NCI-H82 (cell line): ENCODE data around the gene AGAP1.

Source experiments
- DNase-seq: peaks from one replicate; lab custom pipeline; 2025; lab: John Stamatoyannopoulos, UW

The AGAP1 gene

DNA sequence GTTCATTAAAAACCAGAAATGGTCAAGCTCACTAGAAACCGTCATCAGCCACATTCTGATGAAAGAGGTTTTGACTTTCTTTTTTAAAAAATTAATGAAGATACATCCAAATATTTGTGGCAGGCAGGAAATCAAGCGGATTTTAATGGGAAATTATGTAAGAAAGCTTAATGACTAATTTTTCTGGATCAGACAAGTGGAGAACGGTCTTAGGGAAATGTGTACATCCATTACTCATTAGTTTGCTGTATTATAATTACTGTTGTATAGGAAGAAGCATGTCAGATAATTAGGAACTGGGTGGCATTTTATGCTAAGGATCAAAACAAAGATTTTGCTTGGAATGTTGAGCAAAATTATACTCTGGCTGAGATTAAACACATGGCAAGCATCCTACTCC is 39.4 kb downstream of the AGAP1 start:
- DNase-seq: no peak

- DNase-seq: peak; percentile 30
Measured at GRCh38 chr2:235533616-235534385, 40.0 kb downstream of the AGAP1 start.

DNA sequence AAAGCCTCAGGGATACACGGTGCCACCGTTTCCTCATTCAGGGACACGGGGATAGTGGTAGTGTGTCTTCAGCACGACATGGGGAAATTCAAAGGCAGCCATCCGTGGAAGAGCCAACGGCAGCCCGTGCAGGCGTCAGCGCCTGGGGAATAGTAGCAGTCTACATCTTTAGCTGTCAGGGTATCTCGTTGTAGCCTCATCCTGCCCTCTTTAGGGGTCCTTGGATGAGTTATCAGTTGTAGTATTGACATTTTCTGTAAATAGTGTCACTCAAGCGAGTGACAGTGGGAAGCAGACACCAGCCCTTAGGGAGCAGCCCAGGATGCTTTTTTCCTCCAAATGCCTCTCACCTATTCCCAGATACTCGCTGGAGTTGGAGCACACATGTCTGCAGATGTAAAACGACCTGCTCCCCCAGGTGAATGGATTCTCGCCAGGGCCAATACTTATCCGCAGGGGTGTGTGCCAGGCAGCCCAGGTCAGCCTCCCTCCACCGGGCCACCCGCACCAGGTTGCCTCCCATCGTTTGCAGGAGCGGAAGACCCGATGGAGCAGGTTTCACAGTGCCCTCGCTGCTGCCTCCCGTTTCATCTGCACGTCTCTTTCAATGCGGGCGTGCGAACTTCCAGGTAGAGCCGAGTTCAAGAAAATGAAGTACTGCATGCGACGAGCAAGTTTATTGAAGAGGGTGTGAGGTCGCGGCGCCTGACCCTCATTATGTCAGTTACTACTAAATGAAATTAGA is 41.0 kb downstream of the AGAP1 start:
- no peak for DNase-seq

- DNase-seq: no peak
Measured at GRCh38 chr2:235535423-235536130, 41.7 kb downstream of the AGAP1 start.

GRCh38 chr2:235536711-235537110 is 42.9 kb downstream of the AGAP1 start:
- no peak for DNase-seq

- DNase-seq: no peak
Measured at GRCh38 chr2:235537186-235537585, 43.3 kb downstream of the AGAP1 start.

DNA sequence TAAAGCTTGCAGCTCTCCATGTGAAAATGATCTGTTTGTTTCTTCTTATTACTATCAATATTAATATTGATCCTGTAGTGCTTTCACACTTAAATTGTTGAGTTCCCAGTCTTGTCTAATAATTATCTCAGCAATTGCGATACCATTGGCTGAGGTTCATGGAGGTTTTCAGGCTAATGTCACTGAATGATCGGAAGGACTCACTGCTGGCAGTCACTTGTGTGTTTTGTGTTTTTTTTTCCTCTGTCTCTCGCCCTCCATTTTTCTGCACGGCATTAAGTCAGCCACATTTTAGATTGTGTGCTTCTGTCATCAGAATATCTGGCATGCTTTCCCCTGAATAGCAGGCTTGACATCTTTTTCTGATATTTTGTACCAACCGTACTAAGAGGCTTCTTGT is 43.7 kb downstream of the AGAP1 start:
- no peak for DNase-seq

GRCh38 chr2:235538144-235538639 is 44.3 kb downstream of the AGAP1 start:
- DNase-seq: peak; percentile 12

DNA sequence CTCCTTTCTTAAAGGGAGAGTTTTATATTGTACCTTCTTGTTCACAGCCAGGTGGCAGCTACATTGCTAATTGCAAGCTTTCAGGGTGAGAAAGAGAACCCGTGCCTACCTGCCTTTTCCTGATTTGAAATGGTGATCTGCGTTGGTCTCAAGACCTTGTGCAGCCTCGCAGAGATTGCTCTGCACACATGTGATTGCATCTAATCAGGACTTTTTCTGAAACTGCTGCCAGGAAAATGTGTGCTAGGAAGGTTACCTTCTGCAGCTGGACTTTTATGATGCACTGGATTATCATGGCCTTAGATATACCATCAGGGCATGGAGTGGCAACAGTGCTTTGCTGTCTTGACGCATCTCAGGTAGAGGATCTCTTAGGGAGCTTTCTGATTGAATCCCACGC is 45.1 kb downstream of the AGAP1 start:
- DNase-seq: no peak

- DNase-seq: no peak
Measured at GRCh38 chr2:235539773-235540172, 45.9 kb downstream of the AGAP1 start.

- peak; percentile 42 for DNase-seq
Measured at GRCh38 chr2:235541016-235541415, 47.2 kb downstream of the AGAP1 start.

GRCh38 chr2:235541838-235542549 is 48.2 kb downstream of the AGAP1 start:
- DNase-seq: no peak

DNA sequence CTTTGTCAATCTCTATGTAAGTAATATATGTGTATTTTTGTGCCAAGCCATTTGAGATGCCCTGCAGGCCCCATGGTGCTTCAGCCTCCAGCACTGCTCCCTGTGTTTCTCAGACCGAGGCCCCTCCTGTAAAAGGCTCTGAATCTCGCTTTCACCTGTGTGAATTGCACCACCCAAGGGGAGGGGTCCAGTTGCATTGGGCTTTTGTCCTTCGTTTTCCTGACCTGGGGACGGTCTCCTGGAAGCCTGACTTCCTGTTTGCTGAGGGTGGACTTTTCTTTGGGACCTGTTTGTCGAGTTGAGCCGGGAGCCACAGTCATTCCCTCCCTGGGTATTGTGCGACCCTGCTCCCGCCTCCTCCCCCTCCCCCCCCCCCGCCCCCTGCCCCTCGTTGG is 48.9 kb downstream of the AGAP1 start:
- DNase-seq: no peak

DNA sequence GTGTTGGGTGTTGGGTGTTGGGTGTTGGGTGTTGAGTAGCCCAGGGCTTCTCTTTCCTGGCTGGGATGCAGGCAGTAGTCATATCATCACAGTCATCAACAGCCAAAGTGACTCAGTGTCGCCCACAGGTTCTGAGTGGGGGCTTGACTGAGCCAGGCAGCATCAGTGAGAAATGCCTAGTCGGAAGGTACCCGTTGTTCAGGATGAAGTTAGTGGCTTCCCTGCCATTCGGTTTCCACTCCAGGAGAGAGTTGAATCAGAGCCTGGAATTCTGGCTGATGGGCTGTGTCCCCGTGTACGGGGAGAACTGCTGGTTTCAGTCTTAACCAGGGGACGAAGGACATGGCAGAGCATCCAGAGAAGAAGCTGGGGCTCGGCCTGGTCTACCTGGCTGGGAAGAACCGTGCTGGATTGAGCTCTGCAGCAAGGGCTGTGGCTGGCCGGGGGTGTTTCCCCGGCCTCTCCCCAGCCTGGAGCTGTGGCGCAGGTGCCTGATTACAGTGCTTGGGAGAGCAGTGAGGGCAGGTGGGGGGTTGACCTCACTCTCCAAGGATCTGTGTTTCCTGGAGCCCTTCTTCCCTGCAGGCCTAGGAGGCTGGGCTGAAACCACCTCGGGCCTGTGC is 49.4 kb downstream of the AGAP1 start:
- DNase-seq: no peak

- no peak for DNase-seq
Measured at GRCh38 chr2:235543851-235544688, 50.2 kb downstream of the AGAP1 start.

- no peak for DNase-seq
Measured at GRCh38 chr2:235544689-235544969, 50.8 kb downstream of the AGAP1 start.

DNA sequence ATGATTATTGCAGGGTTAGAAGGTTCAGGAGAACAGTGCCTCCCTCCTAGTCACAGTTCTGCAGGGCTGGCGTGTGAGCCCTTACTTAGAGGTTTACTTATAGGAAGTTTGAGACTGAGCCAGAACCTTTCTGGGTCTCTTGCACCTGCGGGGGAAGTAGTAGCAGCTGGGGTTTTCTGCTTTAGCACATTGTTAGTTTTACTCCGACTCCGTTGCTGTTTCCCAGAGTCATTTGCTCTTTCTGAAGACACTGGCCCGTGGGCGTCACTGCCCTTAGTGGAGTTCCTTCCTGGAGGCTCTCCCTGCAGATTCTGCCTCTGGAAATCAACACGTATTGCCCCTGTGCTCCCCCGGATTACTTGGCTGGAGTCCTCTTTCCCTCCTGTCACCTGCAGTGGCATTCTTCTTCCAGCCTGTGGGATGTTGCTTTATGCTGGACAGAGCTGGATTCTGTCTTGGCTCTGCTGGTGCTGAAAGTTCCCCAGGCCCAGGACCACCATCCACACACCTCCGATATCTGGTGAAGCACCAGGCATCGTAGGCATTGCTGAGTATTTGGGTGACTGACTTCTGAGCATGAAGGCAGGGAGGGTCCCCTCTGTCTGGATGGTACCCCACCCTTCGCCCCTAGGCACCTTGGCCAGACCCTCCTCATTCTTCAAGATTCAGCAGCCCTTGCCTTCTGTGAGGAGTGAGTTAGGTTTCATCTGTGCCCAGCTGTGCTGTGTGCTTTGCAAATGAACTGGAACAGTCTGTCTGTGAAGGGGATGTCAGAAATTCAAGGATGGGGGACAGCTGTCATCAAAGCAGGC is 51.7 kb downstream of the AGAP1 start:
- DNase-seq: no peak

GRCh38 chr2:235546151-235546435 is 52.2 kb downstream of the AGAP1 start:
- no peak for DNase-seq

GRCh38 chr2:235546436-235546835 is 52.6 kb downstream of the AGAP1 start:
- no peak for DNase-seq

DNA sequence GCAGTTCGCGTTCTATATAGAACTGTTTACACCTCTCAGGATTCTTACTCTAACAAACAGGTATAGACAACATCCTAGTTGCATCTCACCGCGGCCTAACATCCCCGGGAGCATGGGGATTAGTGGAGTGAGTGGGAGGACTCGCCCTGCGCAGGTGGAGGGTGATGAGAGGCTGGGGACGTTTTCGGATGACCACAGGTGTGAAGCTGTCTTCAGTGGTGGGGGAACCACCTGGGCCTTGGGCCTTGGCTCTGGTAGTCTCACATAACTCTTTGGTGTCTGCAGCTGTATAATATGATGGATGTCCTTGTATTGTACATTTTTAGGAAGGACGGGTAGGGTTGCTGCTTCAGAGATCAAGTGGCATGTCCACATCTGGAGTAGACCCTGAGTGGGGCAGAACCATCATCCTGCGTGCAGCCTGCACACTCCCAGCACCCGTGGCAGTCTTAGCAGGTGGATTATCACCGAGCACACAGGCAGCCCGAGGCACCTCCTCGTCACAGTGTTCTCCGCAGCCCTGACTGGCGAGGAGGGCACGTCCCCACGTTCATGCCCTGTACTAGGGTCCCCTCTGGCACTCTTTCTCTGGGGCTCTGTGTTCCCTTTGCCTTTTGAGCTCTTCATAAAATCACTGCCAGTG is 56.0 kb downstream of the AGAP1 start:
- no peak for DNase-seq
